H9 (cell line): ENCODE results near the gene TRMT11. TPM values are rescaled to one million over a fixed set of nuclear protein-coding genes. Genes with fewer than 3 reads are reported as not detected.

Experiments
- DNase-seq: peaks from one replicate; pipeline ENCODE4 v3.0.0-alpha.2; 2017
- H2AFZ ChIP-seq: one replicate; pipeline ENCODE4 v1.6.1; 2013; ENCODE audit warnings: mild to moderate bottlenecking, low read length, control low read depth, moderate library complexity
- H2AK5ac ChIP-seq: 2 replicates; pipeline ENCODE4 v1.6.1; 2013; ENCODE audit warnings: low read length, control low read depth, mixed read lengths; ENCODE audit not compliant: insufficient read length
- H2BK120ac ChIP-seq: one replicate; pipeline ENCODE4 v1.6.1; 2013; ENCODE audit warnings: low read depth, mild to moderate bottlenecking, low read length, control low read depth, inconsistent platforms; ENCODE audit not compliant: poor library complexity, severe bottlenecking
- H2BK12ac ChIP-seq: 2 replicates; pipeline ENCODE4 v1.6.1; 2013; ENCODE audit warnings: low read length, control low read depth, mixed read lengths, low read depth; ENCODE audit not compliant: insufficient read length
- H2BK15ac ChIP-seq: 2 replicates; pipeline ENCODE4 v1.6.1; 2013; ENCODE audit warnings: low read depth, low read length, control low read depth
- H2BK20ac ChIP-seq: one replicate; pipeline ENCODE4 v1.6.1; 2013; ENCODE audit warnings: low read depth, mild to moderate bottlenecking, low read length, control low read depth, inconsistent platforms; ENCODE audit not compliant: poor library complexity, severe bottlenecking
- H2BK5ac ChIP-seq: 2 replicates; pipeline ENCODE4 v1.6.1; 2013; ENCODE audit warnings: low read length, control low read depth, mixed read lengths; ENCODE audit not compliant: insufficient read length
- H3K14ac ChIP-seq: 2 replicates; pipeline ENCODE4 v1.6.1; 2013; ENCODE audit warnings: low read length, control low read depth; ENCODE audit not compliant: insufficient read depth
- H3K18ac ChIP-seq: 2 replicates; pipeline ENCODE4 v1.6.1; 2013; ENCODE audit warnings: low read depth, mild to moderate bottlenecking, mixed read lengths, low read length, control low read depth; ENCODE audit not compliant: insufficient read length
- H3K23ac ChIP-seq: 2 replicates; pipeline ENCODE4 v1.6.1; 2013; ENCODE audit warnings: low read length, control low read depth, mixed read lengths, low read depth; ENCODE audit not compliant: insufficient read length
- H3K23me2 ChIP-seq: 2 replicates; pipeline ENCODE4 v1.6.1; 2013; ENCODE audit warnings: low read depth, mild to moderate bottlenecking, mixed read lengths, low read length, control low read depth; ENCODE audit not compliant: insufficient read length, poor library complexity, severe bottlenecking
- H3K27ac ChIP-seq: 2 replicates; pipeline ENCODE4 v1.5.1; 2013; ENCODE audit warnings: low read length, control low read depth, mixed read lengths, low read depth; ENCODE audit not compliant: insufficient read length
- H3K27me3 ChIP-seq: 2 replicates; pipeline ENCODE4 v1.6.1; 2013; ENCODE audit warnings: low read length, control low read depth, inconsistent platforms; ENCODE audit not compliant: insufficient read depth
- H3K4ac ChIP-seq: 2 replicates; pipeline ENCODE4 v1.6.1; 2013; ENCODE audit warnings: low read depth, mild to moderate bottlenecking, control low read depth, inconsistent platforms, low read length, moderate library complexity
- H3K4me1 ChIP-seq: 2 replicates; pipeline ENCODE4 v1.6.1; 2013; ENCODE audit warnings: low read length, control low read depth, inconsistent platforms; ENCODE audit not compliant: insufficient read depth
- H3K4me2 ChIP-seq: 2 replicates; pipeline ENCODE4 v1.6.1; 2013; ENCODE audit warnings: low read length, control low read depth, mixed read lengths; ENCODE audit not compliant: insufficient read length, insufficient read depth
- H3K56ac ChIP-seq: 2 replicates; pipeline ENCODE4 v1.6.1; 2013; ENCODE audit warnings: low read depth, mild to moderate bottlenecking, mixed read lengths, low read length, control low read depth; ENCODE audit not compliant: insufficient read length
- H3K79me1 ChIP-seq: 2 replicates; pipeline ENCODE4 v1.6.1; 2013; ENCODE audit warnings: low read depth, mild to moderate bottlenecking, moderate library complexity, low read length, control low read depth, inconsistent platforms; ENCODE audit not compliant: insufficient read depth, poor library complexity, severe bottlenecking
- H3K79me2 ChIP-seq: 2 replicates; pipeline ENCODE4 v1.6.1; 2013; ENCODE audit warnings: low read length, control low read depth, inconsistent platforms; ENCODE audit not compliant: insufficient read depth
- H3K9ac ChIP-seq: 2 replicates; pipeline ENCODE4 v1.6.1; 2013; ENCODE audit warnings: low read length, control low read depth, mixed read lengths; ENCODE audit not compliant: insufficient read length; ENCODE audit errors: extremely low read depth
- H3K9me3 ChIP-seq: one replicate; pipeline ENCODE4 v1.6.1; 2013; ENCODE audit warnings: low read depth, low read length, inconsistent platforms; ENCODE audit not compliant: control insufficient read depth
- H3T11ph ChIP-seq: one replicate; pipeline ENCODE4 v1.6.1; 2013; ENCODE audit warnings: mild to moderate bottlenecking, low read length, control low read depth, inconsistent platforms
- H4K20me1 ChIP-seq: one replicate; pipeline ENCODE4 v1.6.1; 2013; ENCODE audit not compliant: control insufficient read depth, insufficient read length, insufficient read depth
- H4K5ac ChIP-seq: 2 replicates; pipeline ENCODE4 v1.6.1; 2013; ENCODE audit warnings: low read depth, mild to moderate bottlenecking, mixed read lengths, low read length, control low read depth; ENCODE audit not compliant: insufficient read length
- H4K8ac ChIP-seq: replicated peaks from 2 replicates; pipeline ENCODE4 v1.6.1; 2013; ENCODE audit warnings: low read length, control low read depth, mixed read lengths, low read depth; ENCODE audit not compliant: insufficient read length
- H4K91ac ChIP-seq: 2 replicates; pipeline ENCODE4 v1.6.1; 2013; ENCODE audit warnings: low read depth, mild to moderate bottlenecking, moderate library complexity, mixed read lengths, low read length, control low read depth; ENCODE audit not compliant: insufficient read length
- H3K27ac Mint-ChIP-seq, 3 experiments: 2 replicates in 2 of 3; 3 replicates in 1 of 3; pipeline ENCODE4 v1.8.0; 2020 to 2021; ENCODE audit warnings: mixed read lengths in 3 of 3, mild to moderate bottlenecking in 1 of 3, moderate library complexity in 1 of 3
- H3K27me3 Mint-ChIP-seq: 2 replicates; pipeline ENCODE4 v1.8.0; 2021; ENCODE audit warnings: low read depth, mild to moderate bottlenecking, moderate library complexity, mixed read lengths
- H3K36me3 Mint-ChIP-seq, 3 experiments: 2 replicates in 2 of 3; 3 replicates in 1 of 3; pipeline ENCODE4 v1.8.0; 2020 to 2021; ENCODE audit warnings: low read depth in 3 of 3, mixed read lengths in 3 of 3; ENCODE audit not compliant: insufficient read depth in 1 of 3
- H3K4me1 Mint-ChIP-seq, 2 experiments: 2 replicates each; pipeline ENCODE4 v1.8.0; 2020; ENCODE audit warnings: mixed read lengths in 2 of 2
- H3K4me3 Mint-ChIP-seq, 2 experiments: 2 replicates in 1 of 2; 3 replicates in 1 of 2; pipeline ENCODE4 v1.8.0; 2020 to 2021; ENCODE audit warnings: mild to moderate bottlenecking in 2 of 2, mixed read lengths in 2 of 2, moderate library complexity in 1 of 2
- H3K9me3 Mint-ChIP-seq, 2 experiments: 2 replicates in 1 of 2; 3 replicates in 1 of 2; pipeline ENCODE4 v1.8.0; 2020; ENCODE audit warnings: mild to moderate bottlenecking in 2 of 2, mixed read lengths in 2 of 2, moderate library complexity in 1 of 2
- CTCF ChIP-seq: fragments of 200-600 bp; sonication (generic); conservative IDR thresholded peaks from 3 replicates; pipeline ENCODE4 v1.8.0; 2021; ENCODE audit warnings: antibody characterized with exemption, mild to moderate bottlenecking
- WGBS: extraction: QIAGEN DNeasy Blood & Tissue Kit; methylation state at CpG from one replicate; pipeline ENCODE4 v1.1.7; 2013; ENCODE audit warnings: missing lambda C conversion rate, low lambda C conversion rate, mixed read lengths; ENCODE audit not compliant: insufficient read length; ENCODE audit errors: extremely low coverage; 5-methylcytosine and 5-hydroxymethylcytosine counted together
- total RNA-seq: library from RNA; stranded (reverse); gene quantifications from 2 replicates; pipeline ENCODE4 v1.2.1, GENCODE V29; 2021

Gene TRMT11
- total RNA-seq, 1 experiment from 2014 or later = 31.1 TPM

- Histone ChIP-seq H3K9ac (peak overlapping the region; percentile 92), H4K20me1 (no peaks in the 10 kb centered on the region), H2BK12ac (no peak overlapping the region), H2BK20ac (no peak overlapping the region), H3K23ac (no peak overlapping the region), H2BK120ac (no peak overlapping the region), H3K27me3 (no peaks in the 10 kb centered on the region), H3K23me2 (peaks cover 6% of the 10 kb centered on the region), H4K5ac (no peak overlapping the region), H3K14ac (peak overlapping the region; percentile 96; the same call in 1 of the 2 replicates), H3K4ac (no peak overlapping the region), H2AFZ (no peak overlapping the region), H3K79me2 (peaks cover 23% of the 10 kb centered on the region; the same call in 1 of the 2 replicates), H3K4me2 (peak overlapping the region; percentile 91), H3T11ph (no peak overlapping the region), H3K56ac (peak overlapping the region; percentile 31), H4K8ac (no peak overlapping the region), H3K9me3 (no peaks in the 10 kb centered on the region), H2BK5ac (no peak overlapping the region), H3K79me1 (no peaks in the 10 kb centered on the region), H2AK5ac (no peak overlapping the region), H3K18ac (peak overlapping the region; percentile 94), H4K91ac (no peak overlapping the region), H3K4me1 (peaks cover 6% of the 10 kb centered on the region; the same call in 1 of the 2 replicates), H3K27ac (no peak overlapping the region), H2BK15ac (no peak overlapping the region)
- no peaks in the 10 kb centered on the region for H3K36me3 Mint-ChIP-seq
- no peaks in the 10 kb centered on the region for H3K9me3 Mint-ChIP-seq
- no peak overlapping the region for H3K27ac Mint-ChIP-seq
- H3K4me1 Mint-ChIP-seq = peaks cover 0 to 15% of the 10 kb centered on the region in 2 experiments
- no peaks in the 10 kb centered on the region for H3K27me3 Mint-ChIP-seq
- no CpG with 5 or more reads among the region's 10 CpGs for WGBS
- TF ChIP-seq CTCF = no peak
- DNase-seq = no peak
- H3K4me3 Mint-ChIP-seq = no peak overlapping the region
These were observed 782 bp downstream of the TRMT11 start for GRCh38 chr6:125987026-125987617.
